ENCODE data around the gene PPFIA1.

DNA sequence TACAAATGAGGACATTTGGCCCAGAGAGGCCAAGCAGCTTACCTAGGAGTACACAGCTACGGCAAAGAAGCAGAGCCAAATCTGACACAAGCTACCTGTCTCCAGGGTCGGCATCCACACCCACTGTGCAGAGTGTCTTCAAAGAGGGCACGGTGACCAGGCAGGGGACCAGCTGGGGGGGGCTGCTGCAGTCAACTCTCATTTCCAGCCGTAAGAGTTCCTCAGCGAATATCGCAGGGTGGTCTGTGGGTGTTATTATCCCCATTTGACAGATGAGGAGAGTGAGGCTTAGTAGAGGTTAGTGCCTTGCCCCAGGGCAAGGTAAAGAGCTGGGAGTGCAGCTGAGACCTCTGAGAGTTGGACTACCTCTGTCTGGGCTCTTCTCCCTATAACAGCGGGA is 7.1 kb upstream of the PPFIA1 start:
- TF ChIP-seq, protein P1, sequence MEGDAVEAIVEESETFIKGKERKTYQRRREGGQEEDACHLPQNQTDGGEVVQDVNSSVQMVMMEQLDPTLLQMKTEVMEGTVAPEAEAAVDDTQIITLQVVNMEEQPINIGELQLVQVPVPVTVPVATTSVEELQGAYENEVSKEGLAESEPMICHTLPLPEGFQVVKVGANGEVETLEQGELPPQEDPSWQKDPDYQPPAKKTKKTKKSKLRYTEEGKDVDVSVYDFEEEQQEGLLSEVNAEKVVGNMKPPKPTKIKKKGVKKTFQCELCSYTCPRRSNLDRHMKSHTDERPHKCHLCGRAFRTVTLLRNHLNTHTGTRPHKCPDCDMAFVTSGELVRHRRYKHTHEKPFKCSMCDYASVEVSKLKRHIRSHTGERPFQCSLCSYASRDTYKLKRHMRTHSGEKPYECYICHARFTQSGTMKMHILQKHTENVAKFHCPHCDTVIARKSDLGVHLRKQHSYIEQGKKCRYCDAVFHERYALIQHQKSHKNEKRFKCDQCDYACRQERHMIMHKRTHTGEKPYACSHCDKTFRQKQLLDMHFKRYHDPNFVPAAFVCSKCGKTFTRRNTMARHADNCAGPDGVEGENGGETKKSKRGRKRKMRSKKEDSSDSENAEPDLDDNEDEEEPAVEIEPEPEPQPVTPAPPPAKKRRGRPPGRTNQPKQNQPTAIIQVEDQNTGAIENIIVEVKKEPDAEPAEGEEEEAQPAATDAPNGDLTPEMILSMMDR (IDR thresholded peaks at IDR 0.05; ENCODE audit: insufficient read depth, low read length): no peak
- TF ChIP-seq, protein P2, sequence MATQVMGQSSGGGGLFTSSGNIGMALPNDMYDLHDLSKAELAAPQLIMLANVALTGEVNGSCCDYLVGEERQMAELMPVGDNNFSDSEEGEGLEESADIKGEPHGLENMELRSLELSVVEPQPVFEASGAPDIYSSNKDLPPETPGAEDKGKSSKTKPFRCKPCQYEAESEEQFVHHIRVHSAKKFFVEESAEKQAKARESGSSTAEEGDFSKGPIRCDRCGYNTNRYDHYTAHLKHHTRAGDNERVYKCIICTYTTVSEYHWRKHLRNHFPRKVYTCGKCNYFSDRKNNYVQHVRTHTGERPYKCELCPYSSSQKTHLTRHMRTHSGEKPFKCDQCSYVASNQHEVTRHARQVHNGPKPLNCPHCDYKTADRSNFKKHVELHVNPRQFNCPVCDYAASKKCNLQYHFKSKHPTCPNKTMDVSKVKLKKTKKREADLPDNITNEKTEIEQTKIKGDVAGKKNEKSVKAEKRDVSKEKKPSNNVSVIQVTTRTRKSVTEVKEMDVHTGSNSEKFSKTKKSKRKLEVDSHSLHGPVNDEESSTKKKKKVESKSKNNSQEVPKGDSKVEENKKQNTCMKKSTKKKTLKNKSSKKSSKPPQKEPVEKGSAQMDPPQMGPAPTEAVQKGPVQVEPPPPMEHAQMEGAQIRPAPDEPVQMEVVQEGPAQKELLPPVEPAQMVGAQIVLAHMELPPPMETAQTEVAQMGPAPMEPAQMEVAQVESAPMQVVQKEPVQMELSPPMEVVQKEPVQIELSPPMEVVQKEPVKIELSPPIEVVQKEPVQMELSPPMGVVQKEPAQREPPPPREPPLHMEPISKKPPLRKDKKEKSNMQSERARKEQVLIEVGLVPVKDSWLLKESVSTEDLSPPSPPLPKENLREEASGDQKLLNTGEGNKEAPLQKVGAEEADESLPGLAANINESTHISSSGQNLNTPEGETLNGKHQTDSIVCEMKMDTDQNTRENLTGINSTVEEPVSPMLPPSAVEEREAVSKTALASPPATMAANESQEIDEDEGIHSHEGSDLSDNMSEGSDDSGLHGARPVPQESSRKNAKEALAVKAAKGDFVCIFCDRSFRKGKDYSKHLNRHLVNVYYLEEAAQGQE (IDR thresholded peaks at IDR 0.05; ENCODE audit: insufficient replicate concordance, low read depth): no peak
- no peak for TF ChIP-seq POLR2AphosphoS5 (IDR thresholded peaks at IDR 0.05; ENCODE audit: low read depth)

All from HL-60 (cell line).